ENCODE data around the gene IL10.

IL10 gene

GRCh38 chr1:206778031-206778430 lies 5.7 kb upstream of the IL10 start:
- no peak for TF ChIP-seq CTCF (conservative IDR thresholded peaks at IDR 0.05; ENCODE audit: low read depth, low read length)
- H3K4me3 ChIP-seq (ENCODE audit: low read length): no peak overlapping the region
- DNase-seq (ENCODE audit: low read depth): no peak

- no peak overlapping the region for H3K4me3 ChIP-seq (ENCODE audit: low read length)
- no peak for TF ChIP-seq CTCF (conservative IDR thresholded peaks at IDR 0.05; ENCODE audit: low read depth, low read length)
- DNase-seq (ENCODE audit: low read depth): no peak
Measured at GRCh38 chr1:206776229-206776628, 3.9 kb upstream of the IL10 start.

GRCh38 chr1:206774093-206774492 lies 1.8 kb upstream of the IL10 start:
- no peak for DNase-seq (ENCODE audit: low read depth)
- no peak for TF ChIP-seq CTCF (conservative IDR thresholded peaks at IDR 0.05; ENCODE audit: low read depth, low read length)
- H3K4me3 ChIP-seq (ENCODE audit: low read length): no peak overlapping the region

DNA sequence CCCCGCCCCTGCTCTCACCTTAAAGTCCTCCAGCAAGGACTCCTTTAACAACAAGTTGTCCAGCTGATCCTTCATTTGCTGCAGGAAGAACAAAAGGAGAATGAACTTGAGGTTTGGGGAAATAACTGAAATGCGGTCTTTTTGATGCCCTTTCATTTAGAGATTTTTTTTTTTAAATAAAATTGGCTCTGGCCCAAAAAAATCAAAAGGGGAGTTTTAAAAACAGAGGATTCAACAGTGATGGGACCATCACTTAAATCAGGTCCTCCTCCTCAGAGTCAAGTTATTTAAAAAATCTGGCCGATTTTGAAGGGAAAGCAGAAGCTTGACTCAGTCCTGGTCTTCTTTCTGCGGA lies 979 bp downstream of the IL10 start:
- H3K4me3 ChIP-seq (ENCODE audit: low read length): no peak overlapping the region
- no peak for TF ChIP-seq CTCF (conservative IDR thresholded peaks at IDR 0.05; ENCODE audit: low read depth, low read length)
- no peak for DNase-seq (ENCODE audit: low read depth)

DNA sequence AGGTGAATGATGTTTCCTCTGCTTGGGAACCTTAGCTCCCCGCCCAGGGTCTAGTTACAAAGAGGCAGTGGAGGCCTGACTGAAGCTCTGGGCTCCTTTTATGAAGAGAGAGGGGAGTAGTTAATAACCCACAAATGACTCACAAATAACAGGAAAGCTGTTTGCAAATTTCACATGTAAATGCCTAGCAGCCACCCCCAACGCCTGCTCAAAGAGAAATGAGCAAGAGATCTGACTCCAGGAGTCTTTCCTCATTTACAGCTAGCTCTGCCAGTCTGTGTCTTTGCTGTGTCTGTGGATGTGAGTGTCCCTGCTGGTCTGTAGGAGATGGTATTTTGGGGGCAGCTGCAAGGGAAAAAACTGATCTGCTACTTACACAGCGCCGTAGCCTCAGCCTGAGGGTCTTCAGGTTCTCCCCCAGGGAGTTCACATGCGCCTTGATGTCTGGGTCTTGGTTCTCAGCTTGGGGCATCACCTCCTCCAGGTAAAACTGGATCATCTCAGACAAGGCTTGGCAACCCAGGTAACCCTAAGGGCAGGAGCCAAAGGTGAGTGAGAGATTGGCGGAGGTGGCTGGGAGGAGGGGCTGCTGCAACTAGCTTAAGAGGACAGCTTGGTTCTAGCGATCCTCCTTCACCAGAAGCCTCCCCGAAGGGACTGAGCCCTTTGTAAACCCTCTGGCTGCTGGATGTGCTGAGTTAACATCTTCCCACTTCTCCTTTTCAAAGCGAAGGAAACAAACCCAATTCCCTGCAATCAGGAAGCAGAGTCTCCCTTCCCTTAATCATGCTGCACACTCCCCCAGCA lies 1.6 kb downstream of the IL10 start, which contains the start of gene IL19:
Gene IL19 (plus strand): TSS at position 243 of the 807 bp plus-strand sequence. CDS start 65,890 bp downstream, outside the sequence.
- H3K4me3 ChIP-seq (ENCODE audit: low read length): no peak within 1 kb of the TSS
- no peak for DNase-seq (ENCODE audit: low read depth)
- TF ChIP-seq CTCF (conservative IDR thresholded peaks at IDR 0.05; ENCODE audit: low read depth, low read length): no peak

DNA sequence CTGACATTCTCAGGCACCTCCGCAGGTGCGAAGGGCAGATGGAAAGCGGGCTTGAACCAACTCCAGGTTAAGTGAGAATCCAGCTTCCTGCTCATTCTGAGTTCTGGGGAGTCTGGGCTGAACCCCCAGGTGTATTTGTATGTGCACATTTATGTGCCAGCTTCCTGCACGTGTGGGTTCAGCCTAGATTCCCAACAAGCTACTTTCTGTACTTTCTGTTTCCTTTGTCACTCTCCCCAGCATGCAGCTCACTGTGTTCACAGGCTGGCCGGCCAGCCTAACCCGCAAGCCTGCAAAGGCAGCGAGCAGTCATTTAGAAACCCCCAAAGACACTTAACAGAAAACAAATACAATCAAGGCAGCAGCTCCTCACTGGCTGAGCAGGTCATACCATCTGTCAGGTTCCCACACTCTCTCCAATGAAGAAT lies 3.0 kb downstream of the IL10 start:
- TF ChIP-seq CTCF (conservative IDR thresholded peaks at IDR 0.05; ENCODE audit: low read depth, low read length): no peak
- no peak for DNase-seq (ENCODE audit: low read depth)
- no peak overlapping the region for H3K4me3 ChIP-seq (ENCODE audit: low read length)

All from retinal pigment epithelial cell (primary cell).